Measurements from ENCODE around the gene TMEM254. TPM values are rescaled to one million over a fixed set of nuclear protein-coding genes. Genes with fewer than 3 reads are reported as not detected.
"Not testable (repeated sequence)": the region's sequence is repeated elsewhere in the genome, so short reads cannot be mapped to it uniquely, and the experiment has no call there.

TMEM254 gene
- polyA plus RNA-seq, 1 donor, result 16.3 TPM

- DNase-seq, result no peak
Observed at GRCh38 chr10:80077869-80078447, 507 bp upstream of the TMEM254 start.

DNA sequence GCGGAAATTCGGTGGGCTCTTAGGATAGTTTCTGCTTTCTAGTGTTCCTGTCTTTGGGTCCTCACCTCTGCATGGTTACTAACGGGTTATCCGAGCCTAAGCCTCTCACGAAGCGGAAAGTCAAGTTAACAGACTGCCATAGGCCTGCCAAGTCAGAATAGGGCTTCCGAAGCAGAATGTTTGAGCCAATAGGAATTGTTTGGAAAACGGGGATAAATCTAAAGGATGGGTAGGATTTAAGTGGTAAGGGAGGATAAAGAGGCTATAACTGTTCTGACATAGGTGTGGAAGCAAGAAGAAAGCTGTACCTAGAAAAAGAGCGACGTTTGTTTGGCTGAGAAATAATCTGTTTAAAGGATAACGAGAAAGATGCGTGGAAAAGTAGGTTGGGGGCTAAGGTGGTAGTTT is 851 bp downstream of the TMEM254 start:
- DNase-seq, result no peak

DNA sequence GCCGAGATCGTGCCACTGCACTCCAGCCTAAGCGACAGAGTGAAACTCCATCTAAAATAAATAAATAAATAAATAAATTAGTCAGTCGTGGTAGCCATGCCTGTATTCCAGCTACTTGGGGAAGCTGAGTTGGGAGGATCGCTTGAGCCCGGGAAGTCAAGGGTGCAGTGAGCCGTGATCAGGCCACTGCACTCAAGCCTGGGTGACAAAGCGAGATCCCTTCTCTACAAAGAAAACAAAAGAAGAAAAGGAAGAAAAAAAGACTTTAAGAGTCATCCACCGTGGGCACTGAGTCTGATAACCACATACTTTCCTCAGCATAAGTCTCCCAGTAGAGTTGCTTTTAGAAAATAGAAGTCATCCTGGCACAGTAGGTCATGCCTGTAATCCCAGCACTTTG is 2.6 kb downstream of the TMEM254 start:
- no peak for DNase-seq

- no peak for DNase-seq
Observed at GRCh38 chr10:80081801-80082750, 3.6 kb downstream of the TMEM254 start.

- no peak for DNase-seq
Observed at GRCh38 chr10:80090121-80090520, 11.7 kb downstream of the TMEM254 start.

DNA sequence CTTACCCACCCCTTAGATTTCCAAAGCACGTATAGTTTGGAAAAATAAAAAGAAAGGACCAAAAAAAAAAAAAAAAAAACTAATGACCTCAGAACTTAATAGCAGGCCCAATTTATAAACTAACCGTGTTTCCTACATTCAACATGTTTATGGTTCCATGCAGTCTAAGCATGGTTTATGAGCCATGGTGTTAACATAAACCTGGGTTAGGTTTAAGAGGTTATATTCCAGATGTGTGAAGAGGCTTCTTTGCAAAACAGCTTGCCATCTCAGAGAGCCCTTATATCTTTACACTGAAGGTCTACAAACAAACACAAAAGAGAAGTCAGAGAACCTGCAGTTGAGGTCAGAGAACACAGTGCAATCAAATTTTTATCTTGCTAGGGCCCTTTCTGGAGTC is 15.8 kb downstream of the TMEM254 start:
- DNase-seq, result no peak

DNA sequence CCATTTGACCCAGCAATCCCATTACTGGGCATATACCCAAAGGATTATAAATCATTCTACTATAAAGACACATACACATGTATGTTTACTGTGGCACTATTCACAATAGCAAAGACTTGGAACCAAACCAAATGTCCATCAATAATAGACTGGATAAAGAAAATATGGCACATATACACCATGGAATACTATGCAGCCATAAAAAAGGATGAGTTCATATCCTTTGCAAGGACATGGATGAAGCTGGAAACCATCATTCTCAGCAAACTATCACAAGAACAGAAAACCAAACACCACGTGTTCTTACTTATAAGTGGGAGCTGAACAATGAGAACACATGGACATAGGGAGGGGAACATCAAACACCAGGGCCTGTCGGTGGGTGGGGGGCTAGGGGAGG is 19.8 kb downstream of the TMEM254 start:
- not testable (repeated sequence) for DNase-seq

GRCh38 chr10:80099295-80099694 is 20.8 kb downstream of the TMEM254 start:
- DNase-seq, result not testable (repeated sequence)

- no peak for DNase-seq
Observed at GRCh38 chr10:80100116-80100515, 21.7 kb downstream of the TMEM254 start.

DNA sequence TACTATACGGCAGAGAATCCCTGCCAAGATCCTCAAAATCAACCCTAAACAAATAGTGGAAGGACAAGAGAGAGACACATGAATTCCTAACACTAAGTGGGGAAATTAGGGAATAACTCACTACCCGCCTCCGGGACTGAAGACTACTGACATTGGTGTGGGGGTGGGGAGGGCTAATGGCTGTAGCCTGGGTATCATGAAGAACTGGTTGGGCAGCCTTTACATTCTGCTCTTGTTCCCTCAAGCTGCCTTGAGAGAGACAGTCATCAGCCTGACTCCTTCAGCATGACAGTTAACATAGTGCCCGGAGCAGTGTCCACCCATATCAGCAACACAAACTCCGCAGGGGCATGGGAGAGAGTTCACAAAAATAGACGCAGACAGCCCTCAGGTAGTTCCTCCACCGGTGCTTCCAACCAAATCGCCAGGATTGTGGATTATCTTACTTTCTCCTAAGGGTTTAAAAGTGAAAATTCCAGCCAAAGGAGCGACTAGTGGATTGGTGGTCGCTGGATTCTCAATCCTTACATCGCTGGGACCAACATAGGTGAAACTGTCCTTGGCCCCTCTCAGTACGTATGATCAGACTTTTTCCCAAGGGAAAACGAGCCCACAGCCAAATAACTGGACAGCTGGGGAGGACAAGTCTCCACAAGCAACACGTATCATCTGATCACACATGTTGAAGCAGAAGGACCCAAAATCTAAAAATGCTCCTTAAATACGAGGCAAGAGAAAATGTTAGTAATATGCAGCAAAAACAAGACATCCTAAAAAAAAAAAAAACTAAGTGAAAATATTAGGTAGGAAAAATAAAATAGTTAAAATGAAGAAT is 22.6 kb downstream of the TMEM254 start:
- DNase-seq, result no peak

GRCh38 chr10:80104066-80104926 is 25.8 kb downstream of the TMEM254 start:
- DNase-seq, result peak; percentile 92

DNA sequence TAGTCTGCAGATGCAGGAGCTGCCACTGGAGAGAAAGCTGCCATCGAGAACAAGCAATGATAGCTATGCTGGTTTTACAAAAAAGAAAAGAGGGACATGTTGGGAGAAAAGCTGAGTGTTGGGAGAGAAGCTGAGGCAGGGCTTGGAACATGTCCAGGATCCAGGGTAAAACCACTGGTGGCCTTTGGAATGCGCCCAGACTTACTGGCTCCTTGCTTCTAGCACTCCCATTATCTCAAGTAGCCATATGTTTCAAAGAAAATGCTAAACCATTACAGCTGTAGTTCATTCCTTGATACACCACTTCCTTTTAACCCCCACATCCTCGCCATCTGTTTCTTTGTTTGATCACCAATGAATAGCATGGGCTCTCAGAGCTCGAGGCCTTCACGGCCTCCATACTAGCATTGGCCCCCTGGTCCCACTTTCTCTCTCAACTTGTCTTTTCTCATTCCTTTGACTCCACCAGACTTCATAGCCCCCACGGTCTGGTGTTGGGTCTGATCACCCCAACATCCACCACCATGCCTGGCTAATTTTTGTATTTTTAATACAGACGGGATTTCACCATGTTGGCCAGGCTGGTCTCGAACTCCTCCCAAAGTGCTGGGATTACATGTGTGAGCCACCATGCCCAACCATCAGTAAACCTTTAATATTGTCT is 30.2 kb downstream of the TMEM254 start:
- DNase-seq, result no peak

GRCh38 chr10:80110986-80111385 is 32.5 kb downstream of the TMEM254 start:
- DNase-seq, result no peak

GRCh38 chr10:80118669-80119068 is 40.2 kb downstream of the TMEM254 start:
- DNase-seq, result no peak

- no peak for DNase-seq
Observed at GRCh38 chr10:80122110-80122710, 43.7 kb downstream of the TMEM254 start.

DNA sequence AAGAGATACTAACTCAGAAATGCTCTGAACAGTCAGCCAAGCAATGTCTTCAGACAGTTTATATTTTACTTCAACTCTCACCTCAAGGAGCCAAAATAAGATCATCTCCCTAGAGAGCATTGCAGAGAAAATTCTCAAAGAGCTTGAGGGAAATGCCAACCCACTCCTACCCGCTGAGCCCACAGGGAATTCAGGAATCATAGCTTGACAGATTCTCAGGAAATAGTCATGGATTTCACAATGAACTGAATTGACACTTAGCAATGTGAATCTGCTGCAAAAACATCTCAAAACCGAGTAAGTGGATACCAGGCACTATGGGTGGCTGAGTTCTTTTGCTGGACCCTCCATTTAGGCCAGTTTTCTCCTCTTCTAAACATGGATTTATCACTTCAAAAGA is 44.3 kb downstream of the TMEM254 start:
- DNase-seq, result no peak

GRCh38 chr10:80126876-80127275 is 48.4 kb downstream of the TMEM254 start:
- DNase-seq, result no peak

DNA sequence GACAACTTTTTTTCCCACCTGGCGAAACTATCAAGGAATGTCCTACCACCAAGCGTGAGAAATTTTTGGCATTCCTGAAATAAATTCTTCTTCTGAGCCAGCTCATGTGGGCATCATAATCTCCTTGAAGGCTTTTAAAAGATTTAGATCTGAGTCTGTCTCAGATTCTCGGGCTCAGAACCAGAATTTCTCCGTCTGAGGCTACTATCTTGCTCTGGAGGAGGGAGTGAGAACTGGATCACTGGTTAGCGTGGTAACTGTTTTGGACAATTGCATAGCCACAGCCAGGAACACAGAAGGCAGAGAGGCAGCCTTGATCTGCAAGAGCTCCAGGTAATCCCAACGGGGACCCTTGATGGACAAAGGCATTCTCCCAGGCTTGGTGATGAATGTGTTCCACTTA is 53.0 kb downstream of the TMEM254 start:
- no peak for DNase-seq

GRCh38 chr10:80132299-80133139 is 54.1 kb downstream of the TMEM254 start, which contains the start of gene PLAC9:
Gene PLAC9 (plus strand): TSS chr10:80132730. CDS start chr10:80132763, 33 bp downstream.
- no peak for DNase-seq

GRCh38 chr10:80133206-80133605 is 54.7 kb downstream of the TMEM254 start:
- peak; percentile 56 for DNase-seq
